OCI-LY1 (cell line): ENCODE measurements around the gene OR6B1.

ENCODE experiments used
- CTCF ChIP-seq: fragments of 200-600 bp; sonication (generic), shearing (Covaris generic); IDR thresholded peaks from 2 replicates; pipeline ENCODE4 v1.5.1; 2017; ENCODE audit warnings: mild to moderate bottlenecking, antibody characterized with exemption, low read length, moderate library complexity, mixed read lengths
- EZH2 ChIP-seq: fragments of 200-600 bp; sonication (generic), shearing (Covaris generic); IDR thresholded peaks from 2 replicates; pipeline ENCODE4 v1.8.0; 2017; ENCODE audit warnings: borderline replicate concordance, mixed run types, mild to moderate bottlenecking, antibody characterized with exemption, low read length, moderate library complexity, mixed read lengths

GRCh38 chr7:143960813-143961610 is 39.1 kb upstream of the OR6B1 start:
- TF ChIP-seq CTCF (no peak), EZH2 (no peak)
